ENCODE measurements around the gene POLR3B.

GRCh38 chr12:106392759-106393158, 35.2 kb downstream of the POLR3B start:
- TF ChIP-seq HDAC6 (IDR thresholded peaks at IDR 0.05; ENCODE audit: low read depth, low read length) (no peak), CTCF (IDR thresholded peaks at IDR 0.05; ENCODE audit: control extremely low read depth in 1 of 3, insufficient read depth in 1 of 3, low read depth in 1 of 3, low read length in 3 of 3) (no peak), ZNF274 (IDR thresholded peaks at IDR 0.05; ENCODE audit: borderline replicate concordance, extremely low read depth, low read length) (no peak), POLR2A (IDR thresholded peaks at IDR 0.05; ENCODE audit: control extremely low read depth in 1 of 2, low read depth in 2 of 2, low read length in 2 of 2) (no peak)

Measured in H1 (cell line).